DLD1 (cell line): ENCODE measurements around the gene SCN3B.

Experiments
- in situ Hi-C: cut with HindIII; loops from 2 replicates; pipeline ENCODE4 v1.10.0; 2017; ENCODE audit warnings: low sequenced_read_pairs

The SCN3B gene

GRCh38 chr11:123601136-123601535, 53.3 kb downstream of the SCN3B start:
- in situ Hi-C loops: no loop called here

DNA sequence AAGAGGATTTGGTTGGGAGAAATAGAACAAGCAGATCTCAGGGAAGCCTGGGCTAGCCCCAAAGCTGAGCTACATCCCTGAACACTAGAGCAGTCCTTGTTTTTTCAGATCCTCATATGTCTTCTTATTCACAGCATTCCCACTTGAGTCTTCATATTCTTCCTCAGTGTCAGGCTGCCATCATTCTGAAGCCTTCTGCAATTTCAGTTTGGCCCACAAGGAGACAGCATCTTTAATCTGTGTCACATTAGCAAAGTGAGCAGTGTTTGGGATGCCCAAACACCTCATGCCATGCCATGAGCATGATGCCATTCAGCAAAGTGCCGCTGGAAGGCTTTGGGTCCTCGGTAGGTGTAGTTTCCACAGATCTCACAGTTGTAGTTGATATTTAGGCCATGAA, 56.6 kb downstream of the SCN3B start:
- in situ Hi-C loops: no loop called here

GRCh38 chr11:123594921-123595320, 59.5 kb downstream of the SCN3B start:
- in situ Hi-C loops: no loop called here

- in situ Hi-C loops: no loop called here
Measured at GRCh38 chr11:123594188-123594901, 60.1 kb downstream of the SCN3B start.

- in situ Hi-C loops: no loop called here
Measured at GRCh38 chr11:123593570-123593969, 60.9 kb downstream of the SCN3B start.

- in situ Hi-C loops: no loop called here
Measured at GRCh38 chr11:123590296-123590912, 64.0 kb downstream of the SCN3B start.

DNA sequence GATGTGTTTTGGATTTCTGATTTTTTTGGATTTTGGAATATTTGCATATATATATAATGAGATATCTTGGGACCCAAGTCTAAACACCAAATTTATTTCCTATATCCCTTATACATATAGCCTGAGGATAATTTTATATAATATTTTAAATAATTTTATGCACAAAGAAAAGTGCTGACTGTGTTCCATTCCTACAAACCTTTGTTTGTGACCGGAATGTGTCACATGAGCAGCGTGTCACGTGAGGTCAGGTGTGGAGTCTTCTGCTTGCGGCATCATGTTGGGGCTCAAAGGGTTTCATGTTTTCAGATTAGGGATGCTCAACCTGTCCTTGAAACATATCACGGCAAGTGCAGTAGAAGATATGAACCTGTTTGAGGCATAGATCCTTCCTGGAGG, 65.6 kb downstream of the SCN3B start:
- in situ Hi-C loops: no loop called here

DNA sequence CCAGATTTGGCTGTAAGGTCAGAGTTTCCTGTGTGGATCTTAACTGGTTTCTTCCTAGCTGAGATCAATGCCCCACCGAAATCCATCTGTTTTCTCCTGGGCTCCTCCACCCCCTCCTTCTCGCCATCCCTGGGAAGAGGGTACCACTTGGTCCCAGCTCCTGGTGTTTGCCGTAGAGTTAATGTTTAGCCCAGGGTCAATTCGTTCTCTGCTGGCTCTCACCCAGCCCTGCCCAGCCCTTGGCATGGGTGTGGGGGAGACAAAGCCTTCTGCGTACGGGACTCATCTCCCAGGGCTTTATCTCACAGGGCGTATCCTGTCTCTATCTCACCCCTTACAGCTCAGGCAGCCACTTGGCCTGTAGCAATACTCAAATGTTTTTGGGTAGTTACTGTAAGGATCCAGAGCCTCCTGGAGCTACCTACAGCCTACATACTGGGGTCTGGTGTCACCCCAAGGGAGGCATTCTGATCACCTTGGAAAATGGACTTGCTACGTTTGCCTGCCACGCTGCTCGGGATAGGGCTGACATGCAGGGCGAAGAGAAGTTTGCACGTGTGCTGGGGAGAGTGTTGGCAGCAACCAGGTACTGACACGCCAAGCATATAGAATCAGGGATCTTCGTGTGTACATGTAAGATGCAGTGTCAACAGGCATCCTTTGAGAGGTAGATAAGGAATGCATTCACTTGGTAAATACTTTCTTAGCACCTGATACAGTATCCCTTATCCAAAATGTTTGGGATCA, 66.1 kb downstream of the SCN3B start:
- in situ Hi-C loops: no loop called here

DNA sequence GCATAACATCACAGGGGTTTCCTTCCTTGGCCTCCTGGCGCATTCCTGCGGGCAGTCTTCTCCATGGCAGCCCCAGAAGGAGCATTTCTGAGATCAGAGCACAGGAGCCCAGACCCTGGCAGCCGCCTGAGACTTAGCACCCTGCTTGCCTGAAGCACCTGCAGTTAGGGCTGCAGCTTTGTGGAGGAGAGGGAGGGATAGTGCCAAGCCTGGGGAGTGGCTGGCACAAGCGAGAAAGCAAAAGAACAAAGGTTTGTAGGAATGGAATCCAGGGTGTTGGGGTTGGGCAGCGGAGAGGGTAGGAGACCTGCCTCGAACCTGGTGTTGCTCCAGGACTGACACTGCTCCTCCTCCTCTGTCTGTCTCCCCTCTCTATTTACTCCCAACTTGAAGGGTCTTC, 66.9 kb downstream of the SCN3B start:
- in situ Hi-C loops: no loop called here

DNA sequence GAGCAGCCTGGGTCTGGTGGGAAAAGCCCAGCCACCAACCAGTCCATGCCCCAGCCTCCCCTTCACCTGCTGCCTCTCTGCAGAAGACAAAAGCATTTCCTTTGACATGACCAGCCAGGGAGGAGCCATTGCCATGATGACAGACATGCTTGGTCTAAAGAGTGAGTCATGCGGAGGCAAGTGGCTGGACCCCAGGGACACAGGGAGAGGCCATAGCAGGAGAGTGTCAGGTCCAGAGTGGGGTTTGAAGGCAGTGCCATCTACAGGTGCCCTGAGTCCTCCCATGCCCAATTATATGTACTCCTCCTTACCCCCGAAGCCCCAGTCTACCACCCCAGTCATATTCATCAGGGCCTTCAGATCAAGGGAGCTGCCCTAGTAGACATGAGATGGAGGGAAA, 67.4 kb downstream of the SCN3B start:
- in situ Hi-C loops: no loop called here

DNA sequence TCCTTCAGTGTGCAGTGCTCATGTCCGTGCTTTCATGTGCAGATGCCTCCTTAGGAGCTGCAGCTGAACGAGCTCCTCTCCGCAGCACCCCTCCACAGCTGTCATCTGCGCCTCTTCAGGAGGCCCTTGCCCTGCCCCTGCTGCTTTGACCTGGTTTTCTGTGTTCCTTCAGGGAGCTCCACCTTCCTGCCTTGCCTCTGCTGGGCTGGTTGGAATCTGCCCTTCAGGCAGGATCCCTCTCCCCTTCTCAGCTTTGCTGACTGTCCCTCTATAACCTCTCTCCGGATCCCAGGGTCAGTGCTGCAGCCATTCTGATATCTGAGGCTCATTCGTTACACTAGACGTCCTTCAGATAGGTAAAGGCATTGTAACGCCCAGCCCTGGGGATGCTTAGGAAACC, 67.9 kb downstream of the SCN3B start:
- in situ Hi-C loops: no loop called here

DNA sequence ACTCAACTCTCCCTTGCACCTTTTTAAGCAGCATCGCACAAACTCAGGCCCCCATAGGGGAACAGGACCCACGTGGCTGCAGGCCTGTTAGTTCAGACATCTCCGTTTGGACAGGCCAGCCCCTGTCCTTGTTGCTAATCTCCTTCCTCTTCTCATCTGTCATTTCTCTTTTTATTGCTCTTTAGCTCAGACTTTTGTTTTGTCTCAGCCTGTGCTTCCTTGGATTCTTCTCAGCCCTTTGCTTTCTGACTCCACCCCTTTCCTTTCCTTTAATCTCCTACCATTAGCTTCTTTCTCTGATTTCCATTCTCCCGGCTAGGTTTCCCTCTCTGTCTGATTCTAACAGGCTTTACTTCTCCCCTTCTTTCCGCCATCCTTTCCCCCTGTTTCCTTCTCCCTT, 68.7 kb downstream of the SCN3B start:
- in situ Hi-C loops: no loop called here

- in situ Hi-C loops: no loop called here
Measured at GRCh38 chr11:123585206-123585605, 69.2 kb downstream of the SCN3B start.

- in situ Hi-C loops: no loop called here
Measured at GRCh38 chr11:123584737-123585136, 69.7 kb downstream of the SCN3B start.

GRCh38 chr11:123584186-123584585, 70.2 kb downstream of the SCN3B start:
- in situ Hi-C loops: no loop called here

DNA sequence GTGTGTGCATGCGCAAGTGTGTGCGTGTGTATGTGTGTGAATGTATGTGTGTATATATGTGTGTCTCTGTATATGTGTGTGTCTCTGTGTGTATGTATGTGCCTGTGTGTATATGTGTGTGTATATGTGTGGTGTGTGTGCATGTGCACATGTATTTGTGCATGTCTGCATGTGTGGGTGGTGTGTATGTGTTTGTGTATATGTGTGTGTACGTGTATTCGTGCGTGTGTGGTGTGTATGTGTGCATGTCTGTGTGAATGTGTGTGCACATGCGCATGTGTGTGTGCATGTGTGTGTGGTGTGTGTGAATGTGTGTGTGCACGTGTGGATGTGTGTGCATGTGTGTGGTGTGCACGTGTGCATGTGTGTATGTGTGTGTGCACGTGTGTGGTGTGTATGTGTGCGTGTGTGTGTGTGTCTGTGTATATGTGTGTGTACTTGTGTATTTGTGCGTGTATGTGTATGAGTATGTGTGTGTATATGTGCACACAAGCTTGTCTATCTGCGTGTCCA, 71.4 kb downstream of the SCN3B start:
- in situ Hi-C loops: no loop called here

DNA sequence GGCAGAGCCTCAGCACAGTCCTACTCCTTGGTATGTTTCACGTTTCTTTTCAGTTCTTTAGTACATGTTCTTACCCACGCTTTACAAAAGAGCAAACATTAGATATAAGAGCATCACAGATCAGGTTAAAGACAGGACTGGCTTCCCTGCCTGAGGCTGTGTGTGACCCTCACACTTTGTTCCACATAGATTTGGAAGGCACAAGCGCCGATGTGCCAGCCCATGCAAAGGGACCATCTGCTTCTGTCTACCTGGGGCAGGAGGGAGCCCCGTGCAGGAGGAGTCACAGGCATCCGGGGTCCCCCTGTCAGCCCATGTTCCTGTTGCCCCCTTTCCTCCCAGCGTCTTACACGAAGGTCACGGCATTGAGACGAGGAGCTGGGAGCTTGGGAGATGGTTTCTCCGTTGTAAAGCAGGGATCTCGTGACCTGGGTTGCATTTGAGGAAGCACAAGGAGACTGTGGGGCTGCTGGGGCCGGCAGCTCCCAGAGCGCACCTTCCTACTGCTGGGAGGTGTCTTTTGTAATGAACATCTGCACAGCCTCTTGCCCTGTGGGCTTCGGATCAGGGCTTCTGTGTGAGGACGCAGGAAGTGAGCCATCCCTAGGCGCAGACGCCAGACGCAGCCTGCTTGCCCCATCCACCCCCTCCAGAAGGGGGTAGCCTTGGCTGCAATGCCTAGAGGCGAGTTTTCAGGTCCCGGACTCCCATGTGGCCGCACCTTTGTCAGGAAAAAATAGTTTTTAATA, 72.6 kb downstream of the SCN3B start:
- in situ Hi-C loops: no loop called here

DNA sequence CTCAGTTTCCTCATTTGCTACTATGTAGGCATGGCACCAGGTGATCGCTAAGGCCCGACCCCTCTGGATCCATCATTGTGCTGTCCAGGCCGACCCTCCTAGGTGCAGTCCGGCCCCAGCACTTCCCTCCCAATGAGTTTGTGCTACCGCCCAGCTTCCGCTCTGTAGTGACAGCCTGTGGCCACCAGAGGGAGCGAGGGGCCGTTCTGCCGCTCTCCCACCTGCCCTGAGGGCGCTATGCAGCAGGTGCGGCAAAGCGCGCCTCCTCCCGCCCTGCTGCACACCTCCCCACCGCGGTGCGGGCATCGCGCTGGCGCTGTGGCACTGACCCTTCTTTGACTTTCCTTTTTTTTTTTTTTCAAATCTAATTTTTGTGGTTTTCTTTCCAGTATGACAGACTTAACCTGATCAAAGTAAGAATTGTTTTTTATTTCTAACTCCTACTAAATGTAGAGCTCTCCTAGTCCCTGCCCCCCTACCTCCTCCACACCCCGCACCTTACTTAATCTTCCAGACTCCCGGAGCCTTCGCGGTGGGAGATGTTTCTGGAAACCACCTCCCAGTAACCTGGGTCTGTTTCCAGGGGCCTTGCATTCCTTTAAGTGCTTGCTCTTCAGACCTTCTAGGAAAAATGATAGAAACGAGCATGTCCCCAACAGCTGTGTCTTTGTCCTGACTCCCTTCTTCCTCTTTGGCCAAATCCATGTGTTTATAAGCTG, 73.7 kb downstream of the SCN3B start:
- in situ Hi-C loops: no loop called here

DNA sequence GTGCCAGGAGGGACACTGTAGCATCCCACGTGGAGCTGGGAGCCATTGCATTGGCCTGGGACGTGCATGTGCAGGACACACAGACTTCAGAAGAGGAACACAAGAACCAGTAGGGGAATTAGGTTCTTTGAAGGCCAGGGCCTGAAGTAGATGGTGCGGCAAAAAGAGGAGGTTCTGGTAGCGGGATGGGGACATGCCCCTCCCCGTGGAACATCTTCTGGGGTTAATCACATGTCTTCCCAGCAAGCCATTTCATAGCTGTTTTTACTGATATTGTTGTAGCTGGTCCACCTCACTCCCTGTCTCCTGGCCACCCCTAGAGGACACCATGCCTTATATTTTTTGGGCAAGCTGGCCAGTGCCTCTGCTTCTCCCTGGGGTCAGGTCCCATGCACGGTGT, 74.3 kb downstream of the SCN3B start:
- in situ Hi-C loops: no loop called here

GRCh38 chr11:123579482-123579812, 75.0 kb downstream of the SCN3B start:
- in situ Hi-C loops: no loop called here
